Mucosa of gallbladder (tissue), 1 donor: ENCODE measurements around the gene ZSWIM6. TPM values are rescaled to one million over a fixed set of nuclear protein-coding genes. Genes with fewer than 3 reads are reported as not detected.
"Not testable (repeated sequence)": the region's sequence is repeated elsewhere in the genome, so short reads cannot be mapped to it uniquely, and the experiment has no call there.

Experiments
- DNase-seq: peaks from one replicate; pipeline ENCODE4 v3.0.0-alpha.2; 2020; ENCODE audit warnings: low spot score
- total RNA-seq: library from RNA; stranded (reverse); gene quantifications from one replicate; pipeline ENCODE4 v1.2.1, GENCODE V29; 2021
- donor health status: DM: no; HTN: no; CAD: no.

Gene ZSWIM6
- total RNA-seq, 1 donor from 2014 or later, result 23.5 TPM

DNA sequence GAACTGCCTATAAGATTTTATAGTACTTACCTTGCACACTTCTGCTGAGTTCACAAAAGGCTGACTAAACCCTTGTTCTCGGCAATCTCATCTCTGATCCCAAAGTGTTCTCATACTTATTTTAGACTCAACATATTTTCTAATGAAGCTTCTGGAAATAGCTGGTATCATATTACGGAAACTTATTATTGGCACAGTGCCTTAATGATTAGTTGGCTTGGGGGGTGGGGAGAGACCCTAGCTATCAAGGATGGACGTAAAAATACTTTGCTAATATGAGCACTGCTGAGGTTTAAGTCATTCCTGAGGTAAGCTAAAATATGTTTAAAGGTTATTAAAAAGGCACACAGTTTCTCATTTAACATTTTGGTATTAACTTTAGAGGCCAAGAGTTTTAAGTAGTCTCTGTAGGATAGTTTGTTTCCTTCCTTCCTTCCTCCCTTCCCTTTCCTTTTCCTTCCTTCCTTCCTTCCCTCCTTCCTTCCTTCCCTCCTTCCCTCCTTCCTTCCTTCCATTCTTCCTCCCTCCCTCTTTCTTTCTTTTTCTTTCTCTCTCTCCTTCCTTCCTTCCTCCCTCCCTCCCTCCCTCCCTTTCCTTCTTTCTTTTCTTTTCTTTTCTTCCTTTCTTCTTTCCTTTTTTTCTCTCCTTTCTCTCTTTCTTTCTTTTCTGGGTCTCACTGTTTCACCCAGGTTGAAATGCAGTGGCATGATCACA lies 31.5 kb downstream of the ZSWIM6 start:
- no peak for DNase-seq

DNA sequence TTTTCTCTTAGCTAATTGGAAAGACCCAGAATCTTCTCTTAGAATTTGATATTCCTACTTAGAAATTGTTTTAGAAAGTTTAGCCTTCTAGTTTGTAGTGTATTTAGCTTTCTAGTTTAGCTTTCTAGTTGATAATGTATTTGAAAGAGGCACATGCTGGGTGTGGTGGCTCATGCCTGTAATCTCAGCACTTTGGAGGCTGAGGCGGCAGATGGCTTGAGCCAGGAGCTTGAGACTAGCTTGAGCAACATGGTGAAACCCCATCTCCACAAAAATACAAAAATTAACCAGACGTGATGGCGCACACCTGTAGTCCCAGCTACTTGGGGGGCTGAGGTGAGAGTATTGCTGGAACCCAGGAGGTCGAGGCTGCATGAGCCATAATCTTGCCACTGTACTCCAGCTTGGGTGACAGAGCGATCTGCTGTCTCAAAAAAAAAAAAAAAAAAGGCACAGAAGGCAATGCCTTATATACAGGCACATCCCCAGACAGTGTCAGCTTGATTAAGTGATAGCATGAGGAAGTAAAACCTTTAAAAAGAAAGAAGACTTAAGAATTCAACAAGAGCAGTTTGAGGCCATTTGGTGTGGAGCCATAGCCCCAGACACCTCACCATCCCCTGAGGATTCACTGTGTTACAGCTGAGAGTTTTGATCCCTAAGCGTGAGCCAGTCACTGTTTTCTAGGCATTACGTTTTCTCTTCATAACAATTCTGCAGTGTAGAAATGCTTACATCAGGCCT lies 34.6 kb downstream of the ZSWIM6 start:
- DNase-seq, result no peak

DNA sequence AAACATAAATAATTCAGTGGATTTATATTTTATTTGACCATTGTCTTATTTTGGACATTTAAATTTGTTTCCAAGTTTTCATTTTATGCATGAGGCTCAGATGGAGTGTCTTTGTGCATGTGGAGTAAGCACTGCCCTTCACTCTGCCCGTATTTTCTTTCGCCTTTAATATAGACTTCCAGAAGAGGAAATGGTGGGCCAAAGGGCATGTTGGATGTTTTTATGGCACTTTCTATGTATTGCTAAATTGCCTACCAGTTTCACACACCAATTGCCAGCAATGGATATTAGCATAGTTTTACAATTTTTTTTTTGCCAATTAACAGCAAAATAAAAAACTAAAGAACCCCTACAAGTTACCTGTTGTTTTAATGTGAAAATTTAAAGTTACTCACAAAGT lies 38.4 kb downstream of the ZSWIM6 start:
- DNase-seq, result no peak

DNA sequence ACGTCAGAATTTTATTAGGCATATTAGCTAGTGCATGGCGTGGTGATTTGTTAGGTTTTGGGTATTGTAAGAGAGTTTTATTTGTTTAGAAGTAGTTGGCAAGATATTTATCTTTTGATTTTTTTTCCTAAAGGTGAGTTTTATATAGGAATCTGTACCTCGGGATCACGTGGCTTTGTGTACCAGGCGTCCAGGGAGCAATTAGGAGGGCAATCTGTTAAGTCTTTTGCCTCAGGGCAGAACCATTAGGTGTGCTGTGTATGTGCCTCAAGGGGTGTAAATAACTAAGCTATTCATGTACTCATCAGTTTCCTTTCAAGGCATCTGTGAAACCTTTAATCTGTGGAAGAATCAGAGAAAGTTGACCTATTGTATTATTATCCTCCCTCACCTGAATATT lies 39.4 kb downstream of the ZSWIM6 start:
- DNase-seq, result no peak

DNA sequence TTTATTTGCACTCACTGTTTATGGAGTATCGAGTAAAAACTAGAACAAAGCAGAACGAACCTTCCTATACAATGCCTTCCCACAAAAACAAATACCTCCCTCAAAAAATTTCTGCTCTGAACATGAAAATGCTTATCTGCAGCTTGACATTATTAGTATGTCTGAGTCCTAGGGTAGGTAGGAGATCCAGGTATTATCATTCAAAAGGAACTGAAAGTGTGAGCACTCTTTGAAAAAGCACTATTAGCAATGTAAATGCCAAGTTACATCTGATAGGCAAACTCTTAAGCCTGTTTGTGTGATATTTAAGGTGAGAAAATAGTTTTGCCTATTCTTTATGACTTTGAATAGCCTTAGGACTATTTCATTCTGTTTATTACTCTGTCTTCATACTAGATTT lies 47.6 kb downstream of the ZSWIM6 start:
- DNase-seq, result no peak

DNA sequence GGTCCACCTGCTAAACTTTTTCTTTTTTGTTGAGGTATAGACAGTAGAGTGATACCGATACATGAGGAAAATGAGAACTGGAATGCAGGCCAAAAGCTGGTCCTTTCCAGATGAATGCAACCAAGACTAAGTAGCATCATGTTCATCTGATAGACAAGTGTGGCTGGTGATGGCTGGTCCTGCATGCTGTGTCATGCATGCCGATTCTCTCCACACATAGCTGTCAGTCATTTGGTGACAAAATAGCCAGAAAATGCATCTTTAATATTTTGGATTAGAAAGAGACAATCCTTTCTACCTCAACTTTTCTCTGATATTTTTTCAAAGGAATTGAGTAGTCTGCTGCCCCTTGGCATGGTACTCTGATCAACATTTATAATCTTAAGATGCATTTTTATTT lies 49.9 kb downstream of the ZSWIM6 start:
- no peak for DNase-seq

DNA sequence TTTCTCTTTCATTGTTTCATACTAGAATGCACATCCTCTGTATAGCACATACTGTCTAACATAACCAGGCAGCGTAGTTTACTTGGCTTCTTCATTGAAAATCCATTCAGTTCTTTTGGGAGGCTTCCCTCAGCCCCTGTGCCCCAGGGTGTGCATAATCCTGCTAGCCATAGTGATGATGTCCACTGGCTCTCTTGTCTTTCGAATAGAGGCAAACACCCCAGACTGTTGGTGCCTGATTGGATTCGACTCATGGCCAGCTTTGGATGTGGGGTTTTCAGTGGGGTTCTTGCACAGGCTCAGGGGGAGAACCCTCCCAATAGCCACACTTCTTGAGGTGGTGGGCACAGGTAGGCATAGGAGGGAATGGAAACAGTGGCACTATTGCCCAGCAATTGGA lies 53.6 kb downstream of the ZSWIM6 start:
- no peak for DNase-seq

DNA sequence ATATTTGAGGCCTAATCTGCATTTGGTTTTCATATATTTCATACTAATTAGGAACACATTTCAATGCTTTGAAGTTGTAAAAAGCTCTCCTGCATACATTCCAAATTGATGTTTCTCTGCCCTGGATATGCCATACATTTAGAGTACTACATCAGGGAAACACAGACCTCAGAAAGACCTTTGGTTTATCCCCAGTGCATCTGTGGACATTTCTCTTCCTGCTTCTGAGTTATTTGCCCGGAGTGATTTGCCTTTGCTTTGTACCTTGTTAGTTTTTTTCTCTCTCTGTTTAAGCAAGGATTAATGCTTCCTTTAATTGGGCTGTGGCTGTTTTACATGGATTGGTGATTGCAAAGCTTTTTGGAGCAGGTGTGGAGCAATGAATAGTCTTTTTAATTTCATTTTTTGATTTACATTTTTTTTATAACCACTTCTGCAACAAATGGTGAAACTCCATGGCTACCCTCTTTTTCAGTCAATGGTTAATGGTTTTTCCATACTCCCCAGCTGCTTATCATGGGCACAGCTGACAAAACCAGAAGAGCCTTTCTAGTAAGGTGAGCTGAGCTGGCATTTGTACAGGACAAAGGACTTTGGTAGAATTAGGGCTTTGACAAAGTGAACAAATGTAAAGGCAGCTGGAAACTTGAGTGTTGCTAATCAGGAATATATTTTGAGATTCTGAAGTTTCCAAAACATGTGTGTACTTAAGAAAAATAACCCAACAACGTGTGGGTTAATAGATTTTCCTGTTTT lies 54.2 kb downstream of the ZSWIM6 start:
- DNase-seq, result no peak

DNA sequence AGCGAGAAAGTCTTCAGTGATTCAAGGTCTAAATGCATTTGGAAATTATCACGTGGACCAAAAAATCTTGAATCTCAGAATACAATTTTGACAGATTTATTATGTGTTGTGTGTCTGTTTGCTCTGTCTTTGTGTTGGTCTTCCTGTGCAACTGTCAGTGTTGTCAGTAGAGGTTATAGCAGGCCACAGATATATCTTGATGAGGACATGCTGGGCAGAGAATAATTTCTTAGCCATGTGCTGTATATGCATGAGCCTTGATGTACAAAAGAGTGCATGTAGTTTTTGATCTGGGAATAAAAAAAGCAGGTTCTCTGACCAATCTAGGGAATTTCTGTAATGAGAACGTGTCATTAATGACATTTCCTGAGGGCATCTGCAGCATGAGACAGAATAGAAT lies 57.6 kb downstream of the ZSWIM6 start:
- DNase-seq, result no peak

DNA sequence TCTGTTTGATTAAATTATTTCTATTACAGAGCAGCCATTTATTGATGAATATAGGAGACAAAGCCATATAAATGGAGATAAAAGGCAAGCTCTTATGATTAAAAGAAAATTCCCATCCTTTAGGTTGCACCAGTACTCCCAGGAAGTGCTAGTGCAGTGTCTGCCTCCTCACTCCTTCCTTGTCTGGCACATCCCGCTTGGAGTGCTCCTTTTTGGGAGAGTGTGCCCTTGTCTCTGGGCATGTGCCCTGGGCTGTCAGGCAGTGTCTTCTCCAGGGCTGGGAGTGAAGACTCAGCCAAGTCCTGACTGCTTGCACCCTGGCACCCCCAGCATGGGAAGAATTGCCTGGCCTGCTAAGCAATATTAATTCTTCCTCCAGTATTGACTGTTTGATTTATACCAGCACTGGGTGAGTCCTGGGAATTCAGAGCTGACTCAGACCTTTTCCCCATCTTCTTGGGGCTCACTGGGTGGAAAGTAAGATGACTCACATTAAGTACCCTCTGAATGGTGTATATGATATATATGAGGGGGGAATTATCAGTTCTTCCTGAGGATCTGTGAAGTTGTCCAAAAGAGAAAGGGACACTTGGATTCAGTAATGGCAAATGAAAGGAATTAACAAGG lies 62.1 kb downstream of the ZSWIM6 start:
- no peak for DNase-seq

DNA sequence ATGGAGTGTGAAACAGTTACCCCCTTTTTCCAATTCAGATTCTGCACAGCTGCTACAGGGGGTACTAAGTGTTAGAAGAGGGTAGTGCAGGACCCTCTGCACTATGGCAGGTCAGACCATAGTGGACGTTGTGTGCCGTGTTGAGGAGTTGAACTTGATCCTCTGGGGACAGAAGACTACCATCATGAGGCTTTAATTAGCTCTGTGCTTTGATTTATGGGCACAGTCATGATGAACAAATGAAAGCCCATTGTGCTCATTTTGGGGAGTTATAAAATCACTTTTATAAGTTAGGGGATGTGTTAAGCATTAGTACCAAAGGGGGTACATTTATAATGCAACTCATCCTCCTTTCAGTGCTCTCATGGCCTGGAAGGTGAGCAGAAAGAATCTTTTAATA lies 62.7 kb downstream of the ZSWIM6 start:
- no peak for DNase-seq

DNA sequence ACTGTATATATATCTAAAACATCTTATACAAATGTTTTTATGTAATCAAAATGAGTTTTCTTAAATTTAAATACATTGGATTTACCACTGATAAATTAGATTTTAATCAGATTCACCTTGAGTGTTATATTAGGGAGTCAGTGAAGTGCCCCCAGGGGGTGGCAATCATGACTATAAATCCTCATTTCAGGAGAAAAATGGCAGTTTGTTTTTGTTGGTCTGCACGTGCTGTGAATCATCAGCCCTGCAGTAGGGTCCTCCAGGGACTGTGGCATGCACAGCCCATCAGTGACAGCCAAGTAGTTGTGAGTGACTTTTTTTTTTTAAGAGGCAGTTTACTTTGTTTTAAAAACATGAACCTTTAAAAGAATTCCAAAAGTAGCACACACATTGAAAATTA lies 65.2 kb downstream of the ZSWIM6 start:
- no peak for DNase-seq

DNA sequence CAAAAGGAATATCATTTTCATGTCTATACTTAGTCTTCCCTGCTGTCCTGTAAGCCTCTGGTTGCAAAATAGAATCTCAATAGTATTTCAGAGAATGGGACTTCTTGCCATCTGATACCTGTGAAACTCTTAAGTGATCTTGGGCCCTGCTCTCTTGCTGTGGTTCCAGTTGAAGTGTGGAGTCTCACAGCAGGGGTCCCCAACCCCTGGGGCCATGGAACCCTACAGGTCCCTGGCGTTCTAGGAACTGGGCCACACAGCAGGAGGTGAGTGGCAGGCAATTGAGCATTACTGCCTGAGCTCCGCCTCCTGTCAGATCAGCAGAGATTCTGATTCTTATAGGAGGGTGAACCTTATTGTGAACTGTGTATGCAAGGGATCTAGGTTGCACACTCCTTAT lies 65.9 kb downstream of the ZSWIM6 start:
- DNase-seq, result no peak

DNA sequence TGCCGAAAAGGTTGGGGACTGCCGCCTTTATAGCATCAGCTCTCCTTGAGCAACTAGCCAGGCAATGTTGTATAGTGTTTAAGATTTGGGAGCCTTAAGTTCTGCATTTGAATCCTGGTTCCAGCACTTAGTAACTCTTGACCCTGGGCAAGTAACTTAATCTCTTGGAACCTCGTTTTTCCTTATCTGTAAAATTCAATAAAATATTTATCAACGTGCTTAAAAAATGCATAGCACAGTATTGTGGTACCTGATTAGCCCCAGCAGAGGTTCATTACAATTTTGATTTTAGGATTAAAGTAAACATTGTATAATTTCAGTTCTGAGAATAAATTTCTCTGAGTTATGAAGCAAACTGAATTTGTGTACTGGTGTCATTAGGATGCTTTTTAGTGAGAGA lies 66.4 kb downstream of the ZSWIM6 start:
- DNase-seq, result no peak

DNA sequence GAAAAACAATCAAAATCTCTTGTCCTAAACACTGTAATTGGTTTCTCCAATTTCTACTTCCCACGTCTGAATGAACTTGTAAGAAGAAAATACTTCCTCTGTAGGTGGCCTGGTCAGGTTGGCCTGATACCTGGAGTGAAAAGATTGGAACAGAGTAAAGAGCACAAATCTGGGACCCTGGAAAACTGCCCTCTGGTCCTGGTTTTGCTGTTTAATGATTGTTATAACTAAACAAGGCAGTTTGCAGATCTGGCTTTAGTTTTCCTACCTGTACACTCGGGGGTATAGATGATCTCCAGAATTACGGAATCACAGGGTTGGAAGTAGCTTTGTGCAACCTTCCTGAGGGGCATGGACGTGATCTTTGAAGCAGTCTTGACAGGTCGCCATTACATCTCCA lies 67.6 kb downstream of the ZSWIM6 start:
- DNase-seq, result no peak

DNA sequence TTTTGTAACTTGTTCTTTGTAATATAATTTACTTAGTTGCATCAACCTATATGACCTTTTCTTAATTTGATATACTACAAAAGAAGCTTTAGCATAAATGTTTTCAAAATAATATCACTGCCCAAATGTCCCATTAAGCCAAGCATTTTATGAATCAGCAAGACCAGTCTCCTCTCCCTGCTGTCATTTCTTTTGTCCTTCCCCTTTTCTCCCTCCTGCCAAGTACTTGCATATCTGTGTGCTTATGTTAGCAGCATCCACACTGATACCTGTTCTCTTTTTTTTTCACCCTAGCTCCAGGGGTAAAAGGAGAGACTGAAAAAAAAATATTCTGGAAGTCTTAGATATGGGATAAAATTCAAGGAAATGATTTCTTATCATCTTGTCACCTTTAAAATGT lies 69.7 kb downstream of the ZSWIM6 start:
- DNase-seq, result no peak

DNA sequence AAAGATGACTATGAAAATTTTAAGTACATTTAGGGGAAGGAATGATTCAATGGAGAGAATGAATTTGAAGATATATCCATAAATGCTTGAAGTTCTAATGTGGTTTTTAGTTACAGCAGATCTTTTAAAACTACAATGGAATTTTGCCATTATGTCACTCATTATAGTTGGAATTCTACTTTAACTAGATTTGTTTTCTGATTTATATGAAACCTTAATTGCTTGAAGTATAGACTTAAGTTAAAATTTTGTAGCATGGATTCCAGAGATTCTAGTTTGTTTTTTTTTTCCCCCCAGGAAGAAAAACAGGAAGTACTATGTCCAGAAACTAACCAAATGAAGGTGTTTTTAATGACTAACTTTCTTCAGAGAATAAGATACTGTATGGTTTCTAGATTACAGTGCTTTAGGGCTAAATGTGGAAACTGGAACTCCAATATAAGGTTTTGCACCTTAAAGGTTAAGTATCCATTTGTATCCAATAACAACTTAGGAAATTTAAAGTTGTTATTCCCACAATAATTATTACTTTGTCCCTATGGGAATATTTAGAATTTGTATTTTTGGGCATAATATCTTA lies 70.3 kb downstream of the ZSWIM6 start:
- no peak for DNase-seq

DNA sequence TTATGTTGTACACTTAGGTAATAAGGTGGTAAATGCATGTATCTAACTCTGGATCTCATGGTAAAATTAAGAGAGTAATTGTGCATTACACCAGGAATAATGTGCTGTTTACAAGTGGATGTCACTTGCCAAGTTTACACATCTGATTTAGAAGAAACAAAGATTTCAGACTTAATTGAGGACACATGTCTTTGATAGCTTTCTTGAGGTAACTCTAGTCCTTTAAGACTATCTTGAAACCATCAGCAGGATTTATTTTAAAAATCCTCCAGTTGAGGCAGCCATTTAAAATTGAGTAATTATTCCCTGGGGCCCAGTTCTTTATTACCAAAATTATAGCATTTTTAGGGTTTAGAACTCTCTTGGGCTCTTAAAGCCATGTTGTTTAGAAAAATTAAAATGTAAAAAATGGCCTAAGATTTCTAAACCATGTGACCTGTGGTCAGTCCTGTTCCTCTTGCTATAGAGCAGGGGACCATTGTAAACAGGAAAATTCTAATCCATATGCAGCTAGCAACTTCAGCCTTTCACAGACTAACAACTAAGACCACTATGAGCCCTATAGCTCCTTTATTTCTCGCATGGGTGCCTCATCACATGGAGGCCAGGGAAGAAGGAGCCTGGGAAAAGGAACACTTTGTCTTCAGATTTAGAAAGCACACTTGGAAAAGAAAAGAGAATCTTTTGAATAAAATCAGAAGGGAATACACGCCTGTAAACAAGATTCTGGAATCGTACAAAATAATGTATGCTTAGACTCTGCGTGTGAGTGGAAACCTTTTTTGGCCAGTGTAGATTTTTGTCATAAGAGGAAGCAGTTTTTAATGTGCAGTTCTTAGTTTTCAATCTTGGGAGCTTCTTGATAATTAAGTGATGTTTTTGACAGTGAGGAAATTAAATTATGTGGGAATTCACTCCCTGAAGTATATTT lies 71.2 kb downstream of the ZSWIM6 start:
- no peak for DNase-seq

DNA sequence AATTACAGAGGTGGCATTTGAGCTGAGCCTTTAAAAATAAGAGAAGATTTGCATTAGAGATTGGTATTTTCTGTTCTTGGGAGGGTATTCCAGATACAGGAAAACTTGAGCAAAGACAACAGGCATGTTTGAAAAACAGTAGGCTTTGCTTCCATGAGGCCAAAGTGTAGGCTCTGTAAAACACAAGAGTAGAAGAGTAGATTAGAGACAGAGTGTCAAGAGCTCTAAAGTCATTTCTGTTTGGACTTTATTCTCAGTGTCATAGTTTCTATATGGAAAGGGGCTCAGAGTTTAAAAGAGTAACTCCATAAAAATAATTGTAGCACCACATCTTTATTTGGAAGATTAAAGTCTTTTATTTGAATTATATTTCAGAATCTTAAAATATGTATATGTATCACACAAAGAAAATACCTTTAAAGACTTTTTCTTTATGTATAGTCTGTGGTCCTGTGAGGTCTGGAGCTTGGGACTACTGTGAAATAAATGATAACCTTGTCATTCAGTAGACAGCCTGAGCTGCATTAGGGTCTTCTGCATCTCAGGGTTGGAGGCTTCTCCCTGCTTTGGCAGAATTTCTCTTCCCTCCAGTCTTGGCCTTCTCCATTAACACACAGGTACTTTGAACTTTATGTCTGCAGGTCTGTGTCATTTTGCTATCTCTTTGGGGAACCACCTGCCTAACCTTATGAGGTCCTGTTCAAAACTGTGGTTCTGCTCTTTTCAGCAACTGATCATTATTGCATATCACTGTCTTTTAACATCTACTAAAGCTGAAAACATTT lies 73.6 kb downstream of the ZSWIM6 start:
- no peak for DNase-seq

DNA sequence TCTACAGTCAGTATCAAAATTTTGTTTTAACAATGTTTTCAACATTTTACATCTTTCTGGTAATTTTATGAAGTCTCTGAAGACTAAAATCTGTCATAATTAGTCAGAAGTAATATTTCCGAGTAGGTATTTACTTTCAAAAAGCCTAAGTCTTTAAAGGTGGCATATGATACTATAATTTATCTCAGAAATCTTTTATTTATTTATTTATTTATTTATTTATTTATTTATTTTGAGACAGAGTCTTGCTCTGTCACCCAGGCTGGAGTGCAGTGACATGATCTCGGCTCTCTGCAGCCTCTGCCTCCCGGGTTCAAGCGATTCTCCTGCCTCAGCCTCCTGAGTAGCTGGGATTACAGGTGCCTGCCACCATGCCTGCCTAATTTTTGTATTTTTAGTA lies 74.4 kb downstream of the ZSWIM6 start:
- DNase-seq, result not testable (repeated sequence)
